Measurements from ENCODE around the gene CAMK4.

The CAMK4 gene

GRCh38 chr5:111224561-111225345 is 569 bp downstream of the CAMK4 start:
- no peaks in the 10 kb centered on the region for H3K27me3 ChIP-seq (ENCODE audit: control insufficient read depth, insufficient read depth, low read length)
- H3K9me3 ChIP-seq (ENCODE audit: control insufficient read depth, low read length): no peaks in the 10 kb centered on the region
- H3K9ac ChIP-seq: no peak overlapping the region
- no peaks in the 10 kb centered on the region for H3K36me3 ChIP-seq (ENCODE audit: control insufficient read depth, insufficient read depth, low read length)
- TF ChIP-seq CTCF (IDR thresholded peaks at IDR 0.05): no peak
- H3K4me3 ChIP-seq (ENCODE audit: low read depth, low read length): peak overlapping the region; percentile 36
- no peaks in the 10 kb centered on the region for H3K79me2 ChIP-seq
- peak overlapping the region; percentile 80 for H3K4me2 ChIP-seq (ENCODE audit: low read length)
- H3K27ac ChIP-seq: no peak overlapping the region
- peaks cover 3% of the 10 kb centered on the region for H3K4me1 ChIP-seq
- H2AFZ ChIP-seq: peak overlapping the region; percentile 89

GRCh38 chr5:111225926-111226325 is 1.7 kb downstream of the CAMK4 start:
- Histone ChIP-seq H3K79me2 (no peaks in the 10 kb centered on the region), H2AFZ (no peak overlapping the region), H3K27me3 (ENCODE audit: control insufficient read depth, insufficient read depth, low read length) (no peaks in the 10 kb centered on the region), H3K36me3 (ENCODE audit: control insufficient read depth, insufficient read depth, low read length) (no peaks in the 10 kb centered on the region), H3K4me2 (ENCODE audit: low read length) (no peak overlapping the region), H3K4me3 (ENCODE audit: low read depth, low read length) (no peak overlapping the region), H3K9me3 (ENCODE audit: control insufficient read depth, low read length) (no peaks in the 10 kb centered on the region), H3K27ac (no peak overlapping the region), H3K4me1 (peaks cover 3% of the 10 kb centered on the region), H3K9ac (no peak overlapping the region)
- TF ChIP-seq CTCF (IDR thresholded peaks at IDR 0.05): no peak

- Histone ChIP-seq H3K4me2 (ENCODE audit: low read length) (no peak overlapping the region), H3K27ac (no peak overlapping the region), H3K9me3 (ENCODE audit: control insufficient read depth, low read length) (no peaks in the 10 kb centered on the region)
Measured at GRCh38 chr5:111226556-111226955, 2.4 kb downstream of the CAMK4 start.

GRCh38 chr5:111227226-111227782 is 3.1 kb downstream of the CAMK4 start:
- H2AFZ ChIP-seq: no peak overlapping the region
- H3K27ac ChIP-seq: no peak overlapping the region
- H3K79me2 ChIP-seq: no peaks in the 10 kb centered on the region
- no peak overlapping the region for H3K4me2 ChIP-seq (ENCODE audit: low read length)
- H3K4me3 ChIP-seq (ENCODE audit: low read depth, low read length): no peak overlapping the region
- no peak overlapping the region for H3K9ac ChIP-seq
- TF ChIP-seq CTCF (IDR thresholded peaks at IDR 0.05): no peak
- no peaks in the 10 kb centered on the region for H3K9me3 ChIP-seq (ENCODE audit: control insufficient read depth, low read length)
- peaks cover 3% of the 10 kb centered on the region for H3K4me1 ChIP-seq
- no peaks in the 10 kb centered on the region for H3K36me3 ChIP-seq (ENCODE audit: control insufficient read depth, insufficient read depth, low read length)
- H3K27me3 ChIP-seq (ENCODE audit: control insufficient read depth, insufficient read depth, low read length): no peaks in the 10 kb centered on the region

More at GRCh38 chr5:111226556-111226955, 2.4 kb downstream of the CAMK4 start:
- H3K4me1 ChIP-seq: peaks cover 3% of the 10 kb centered on the region
- no peak overlapping the region for H3K9ac ChIP-seq
- no peak overlapping the region for H3K4me3 ChIP-seq (ENCODE audit: low read depth, low read length)
- no peaks in the 10 kb centered on the region for H3K27me3 ChIP-seq (ENCODE audit: control insufficient read depth, insufficient read depth, low read length)
- TF ChIP-seq CTCF (IDR thresholded peaks at IDR 0.05): no peak
- no peaks in the 10 kb centered on the region for H3K36me3 ChIP-seq (ENCODE audit: control insufficient read depth, insufficient read depth, low read length)
- H2AFZ ChIP-seq: no peak overlapping the region
- no peaks in the 10 kb centered on the region for H3K79me2 ChIP-seq
